Activated naive CD4-positive, alpha-beta T cell treated with Interleukin-2 at 50 U/mL for 16 hours (primary cell): ENCODE data around the gene BACE2.

Experiments
- DNase-seq: peaks from one replicate; pipeline ENCODE4 v3.0.0-alpha.2; 2020

BACE2 gene

GRCh38 chr21:41325138-41325912 lies 157.4 kb downstream of the BACE2 start:
- no peak for DNase-seq

GRCh38 chr21:41326414-41327080 lies 158.6 kb downstream of the BACE2 start:
- DNase-seq = no peak

- no peak for DNase-seq
Measured at GRCh38 chr21:41327753-41328152, 159.8 kb downstream of the BACE2 start.

GRCh38 chr21:41328660-41329607 lies 161.0 kb downstream of the BACE2 start:
- no peak for DNase-seq
